Peyer's patch (tissue), 4 donors: Measurements from ENCODE around the gene LTBP2.

Experiments
- CTCF ChIP-seq, 6 experiments: fragments of 450-650 bp in 4 of 6; fragments of 200-600 bp in 2 of 6; sonication (generic) in 1 of 6; IDR thresholded peaks; one replicate each; pipeline ENCODE4 v1.5.1; 2017 to 2019; ENCODE audit warnings: antibody characterized with exemption in 6 of 6, mild to moderate bottlenecking in 3 of 6, moderate library complexity in 1 of 6
- POLR2A ChIP-seq, 2 donors: fragments of 450-650 bp; IDR thresholded peaks; one replicate each; pipeline ENCODE4 v1.5.1; 2017; ENCODE audit warnings: antibody characterized with exemption in 2 of 2, mild to moderate bottlenecking in 2 of 2, moderate library complexity in 2 of 2

GRCh38 chr14:74647678-74648461 is 35.8 kb upstream of the LTBP2 start:
- TF ChIP-seq CTCF (IDR thresholded peaks at IDR 0.05), result no peak
- no peak for TF ChIP-seq POLR2A (IDR thresholded peaks at IDR 0.05)
